Esophagus squamous epithelium (tissue), 5 donors: ENCODE data around the gene ISG20. TPM values are rescaled to one million over a fixed set of nuclear protein-coding genes. Genes with fewer than 3 reads are reported as not detected.
"Not testable (repeated sequence)": the region's sequence is repeated elsewhere in the genome, so short reads cannot be mapped to it uniquely, and the experiment has no call there.

Experiments used
- DNase-seq: peaks from one replicate; lab custom pipeline; 2025; lab: John Stamatoyannopoulos, UW
- H3K27ac ChIP-seq, 4 donors: fragments of 200-600 bp; sonication (generic); one replicate each; pipeline ENCODE4 v1.5.1; 2016 to 2019; ENCODE audit warnings: mild to moderate bottlenecking in 1 of 4
- H3K27me3 ChIP-seq, 4 donors: fragments of 200-600 bp; sonication (generic); 1 replicate in 3 of 4; 2 replicates in 1 of 4; pipeline versions ENCODE4 v1.5.1 to v1.6.0; 2017 to 2021; ENCODE audit warnings: antibody characterized with exemption in 1 of 4
- H3K36me3 ChIP-seq, 3 donors: fragments of 200-600 bp; sonication (generic); one replicate each; pipeline ENCODE4 v1.5.1; 2016 to 2019
- H3K4me1 ChIP-seq, 3 donors: fragments of 200-600 bp; sonication (generic); one replicate each; pipeline ENCODE4 v1.5.1; 2017 to 2019
- H3K4me3 ChIP-seq, 4 donors: fragments of 200-600 bp; sonication (generic); 1 replicate in 3 of 4; 2 replicates in 1 of 4; pipeline ENCODE4 v1.5.1; 2016 to 2019; ENCODE audit warnings: mild to moderate bottlenecking in 2 of 4, moderate library complexity in 1 of 4
- H3K9me3 ChIP-seq, 3 donors: fragments of 200-600 bp; sonication (generic); one replicate each; pipeline ENCODE4 v1.5.1; 2016 to 2019
- POLR2A ChIP-seq, 4 donors: fragments of 450-650 bp; IDR thresholded peaks; one replicate each; pipeline ENCODE4 v1.6.1; 2017; ENCODE audit warnings: antibody characterized with exemption in 4 of 4, mild to moderate bottlenecking in 4 of 4, moderate library complexity in 3 of 4
- WGBS, 2 donors: methylation state at CpG; one replicate each; pipeline ENCODE4 v1.1.5; 2018; 5-methylcytosine and 5-hydroxymethylcytosine counted together
- intact Hi-C: fragments of 100-400 bp; cut with DNase I; formaldehyde crosslinking; loops from one replicate; pipeline ENCODE4 v1.15.0; 2022
- total RNA-seq, 4 donors: library from RNA; depleted of rRNA; stranded (reverse); fragments of >200 nt; gene quantifications; one replicate each; pipeline ENCODE4 v1.1.0, GENCODE V29; 2016
- TF ChIP-seq, protein P1 (sequence below), 6 experiments: fragments of 450-650 bp in 4 of 6; fragments of 200-600 bp in 2 of 6; sonication (generic) in 2 of 6; IDR thresholded peaks; one replicate each; pipeline ENCODE4 v1.5.1; 2016 to 2019; ENCODE audit warnings: antibody characterized with exemption in 6 of 6, mild to moderate bottlenecking in 4 of 6, moderate library complexity in 4 of 6
- donor health status: DM: yes; HTN: yes; CAD: no.

Gene ISG20
- total RNA-seq, 4 donors from 2014 or later, result 14.0 to 24.1 (median 19.7) TPM

DNA sequence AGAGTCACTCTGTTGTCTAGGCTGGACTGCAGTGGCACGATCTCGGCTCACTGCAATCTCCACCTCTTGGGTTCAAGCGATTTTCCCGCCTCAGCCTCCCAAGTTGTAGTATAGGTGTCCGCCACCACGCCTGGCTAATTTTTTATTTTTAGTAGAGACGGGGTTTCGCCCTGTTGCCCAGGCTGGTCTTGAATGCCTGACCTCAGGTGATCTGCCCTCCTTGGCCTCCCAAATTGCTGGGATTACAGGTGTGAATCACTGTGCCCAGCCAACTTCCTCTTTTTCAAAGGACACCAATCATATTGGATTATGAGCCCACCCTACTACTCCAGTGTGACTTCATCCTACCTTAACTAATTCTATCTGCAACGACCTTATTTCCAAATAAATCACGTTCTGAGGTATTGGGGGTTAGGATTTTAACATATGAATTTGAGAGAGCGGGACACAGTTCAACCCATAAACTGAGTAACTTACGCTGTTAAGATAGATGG, 3.2 kb downstream of the ISG20 start:
- DNase-seq, result no peak
- peaks cover 0 to 8% (median 0%) of the 10 kb centered on the region in 3 donors for H3K36me3 ChIP-seq
- peaks cover 22 to 38% (median 28%) of the 10 kb centered on the region in 3 donors for H3K4me1 ChIP-seq
- TF ChIP-seq, protein P1, sequence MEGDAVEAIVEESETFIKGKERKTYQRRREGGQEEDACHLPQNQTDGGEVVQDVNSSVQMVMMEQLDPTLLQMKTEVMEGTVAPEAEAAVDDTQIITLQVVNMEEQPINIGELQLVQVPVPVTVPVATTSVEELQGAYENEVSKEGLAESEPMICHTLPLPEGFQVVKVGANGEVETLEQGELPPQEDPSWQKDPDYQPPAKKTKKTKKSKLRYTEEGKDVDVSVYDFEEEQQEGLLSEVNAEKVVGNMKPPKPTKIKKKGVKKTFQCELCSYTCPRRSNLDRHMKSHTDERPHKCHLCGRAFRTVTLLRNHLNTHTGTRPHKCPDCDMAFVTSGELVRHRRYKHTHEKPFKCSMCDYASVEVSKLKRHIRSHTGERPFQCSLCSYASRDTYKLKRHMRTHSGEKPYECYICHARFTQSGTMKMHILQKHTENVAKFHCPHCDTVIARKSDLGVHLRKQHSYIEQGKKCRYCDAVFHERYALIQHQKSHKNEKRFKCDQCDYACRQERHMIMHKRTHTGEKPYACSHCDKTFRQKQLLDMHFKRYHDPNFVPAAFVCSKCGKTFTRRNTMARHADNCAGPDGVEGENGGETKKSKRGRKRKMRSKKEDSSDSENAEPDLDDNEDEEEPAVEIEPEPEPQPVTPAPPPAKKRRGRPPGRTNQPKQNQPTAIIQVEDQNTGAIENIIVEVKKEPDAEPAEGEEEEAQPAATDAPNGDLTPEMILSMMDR (IDR thresholded peaks at IDR 0.05), result no peak
- TF ChIP-seq POLR2A (IDR thresholded peaks at IDR 0.05), result no peak
- H3K4me3 ChIP-seq, result no peak overlapping the region
- WGBS, 2 donors, result 89 to 90% methylated on average over 9 to 10 of the region's 12 CpGs
- H3K9me3 ChIP-seq, result no peaks in the 10 kb centered on the region
- H3K27ac ChIP-seq, result no peak overlapping the region
- intact Hi-C loops, result no loop called here
- H3K27me3 ChIP-seq, result no peaks in the 10 kb centered on the region

DNA sequence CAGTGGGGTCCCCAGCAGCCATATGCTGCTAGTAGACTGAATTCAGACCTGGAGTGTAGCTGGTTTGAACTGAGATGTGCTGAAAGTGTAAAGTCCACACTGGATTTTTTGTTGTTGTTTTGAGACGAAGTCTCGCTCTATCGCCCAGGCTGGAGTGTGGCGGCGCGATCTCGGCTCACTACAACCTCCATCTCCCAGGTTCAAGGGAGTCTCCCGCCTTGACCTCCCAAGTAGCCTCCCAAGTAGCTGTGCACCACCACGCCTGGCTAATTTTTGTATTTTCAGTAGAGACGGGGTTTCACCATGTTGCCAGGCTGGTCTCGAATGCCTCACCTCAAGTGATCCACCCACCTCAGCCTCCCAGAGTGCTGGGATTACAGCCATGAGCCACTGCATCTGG, 3.7 kb downstream of the ISG20 start:
- intact Hi-C loops, H3K4me3 ChIP-seq, DNase-seq, H3K9me3 ChIP-seq, H3K27me3 ChIP-seq, H3K27ac ChIP-seq, H3K36me3 ChIP-seq: not testable (repeated sequence)
- peaks cover 22 to 39% (median 26%) of the 10 kb centered on the region in 3 donors for H3K4me1 ChIP-seq
- 94 to 95% methylated on average over 11 of the region's 11 CpGs for WGBS, 2 donors

DNA sequence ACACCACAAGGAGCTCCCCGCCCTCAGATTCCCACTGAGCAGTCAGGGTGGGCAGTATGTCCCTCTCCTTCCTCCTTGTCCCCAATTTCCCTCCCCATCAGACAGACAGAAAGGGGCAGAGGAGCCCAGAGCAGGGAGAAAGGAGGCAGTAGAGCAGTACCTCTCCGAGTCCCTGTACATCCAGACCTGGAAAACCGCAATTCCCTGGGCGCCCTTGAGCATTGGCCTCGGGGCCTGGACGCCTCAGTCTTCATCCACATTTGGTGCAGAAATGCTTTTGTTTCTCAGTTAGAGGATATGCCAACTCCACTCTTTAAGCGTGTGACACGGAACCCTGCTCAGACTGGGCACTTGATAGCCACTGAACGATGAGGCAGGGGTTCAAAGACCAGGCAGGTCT, 5.9 kb downstream of the ISG20 start:
- DNase-seq, result no peak
- Histone ChIP-seq H3K9me3 (no peaks in the 10 kb centered on the region), H3K4me1 (peaks cover 11 to 39% (median 29%) of the 10 kb centered on the region in 3 donors), H3K4me3 (no peak overlapping the region), H3K36me3 (peaks cover 0 to 8% (median 0%) of the 10 kb centered on the region in 3 donors), H3K27ac (no peak overlapping the region), H3K27me3 (no peaks in the 10 kb centered on the region)
- no peak for TF ChIP-seq POLR2A (IDR thresholded peaks at IDR 0.05)
- TF ChIP-seq, protein P1 (IDR thresholded peaks at IDR 0.05), result no peak
- 91 to 94% methylated on average over 5 to 9 of the region's 9 CpGs for WGBS, 2 donors
- intact Hi-C loops, result no loop called here

DNA sequence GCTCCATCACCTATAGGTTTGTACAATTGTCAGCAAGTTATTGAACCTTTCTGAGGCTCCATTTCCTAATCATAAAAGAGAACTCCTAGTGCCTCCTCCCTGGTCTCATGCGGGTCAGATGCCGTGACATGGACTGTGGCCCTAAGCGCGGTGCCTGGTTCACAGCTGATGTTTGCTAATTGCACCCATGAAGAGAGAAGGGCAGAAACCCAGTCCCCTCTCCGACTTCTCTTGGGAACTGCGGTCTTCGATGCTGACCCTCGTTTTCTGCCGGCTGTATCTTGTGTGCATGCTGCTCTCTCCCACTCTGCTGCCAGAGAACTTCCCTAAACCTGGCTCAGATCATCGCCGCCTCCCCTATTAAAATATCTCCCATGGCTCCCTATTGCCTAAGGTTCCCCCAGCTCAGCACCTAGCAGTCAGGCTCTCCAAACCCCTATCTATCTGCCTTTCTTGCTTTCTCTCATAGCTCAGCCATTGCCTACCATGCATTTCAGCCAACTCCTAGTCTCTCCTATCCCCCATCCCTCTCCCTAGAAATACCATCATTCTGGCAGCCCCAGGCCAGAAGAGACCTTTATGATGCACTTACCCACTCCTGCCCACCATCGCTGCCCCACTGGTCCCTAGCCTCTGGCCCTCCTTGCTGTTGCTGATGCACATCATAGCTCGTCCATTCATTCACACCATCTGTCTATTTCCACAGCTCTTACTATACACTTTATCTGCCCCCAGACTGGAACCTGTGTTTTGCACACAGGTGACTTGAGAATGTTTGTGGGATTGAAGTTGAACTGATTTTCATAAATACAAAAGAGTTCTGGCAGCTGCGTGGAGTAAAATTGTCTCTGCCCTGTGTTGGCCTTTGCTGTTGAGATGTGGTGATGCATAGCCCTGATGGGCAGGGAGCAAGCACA, 6.6 kb downstream of the ISG20 start:
- Histone ChIP-seq H3K9me3 (no peaks in the 10 kb centered on the region), H3K4me3 (no peak overlapping the region), H3K36me3 (peaks cover 0 to 8% (median 0%) of the 10 kb centered on the region in 3 donors), H3K27ac (no peak overlapping the region), H3K27me3 (no peaks in the 10 kb centered on the region), H3K4me1 (peaks cover 9 to 38% (median 28%) of the 10 kb centered on the region in 3 donors)
- WGBS, 2 donors, result 90% methylated on average over 14 of the region's 14 CpGs
- intact Hi-C loops, result no loop called here
- TF ChIP-seq, protein P1 (IDR thresholded peaks at IDR 0.05), result no peak
- TF ChIP-seq POLR2A (IDR thresholded peaks at IDR 0.05), result no peak
- DNase-seq, result no peak

DNA sequence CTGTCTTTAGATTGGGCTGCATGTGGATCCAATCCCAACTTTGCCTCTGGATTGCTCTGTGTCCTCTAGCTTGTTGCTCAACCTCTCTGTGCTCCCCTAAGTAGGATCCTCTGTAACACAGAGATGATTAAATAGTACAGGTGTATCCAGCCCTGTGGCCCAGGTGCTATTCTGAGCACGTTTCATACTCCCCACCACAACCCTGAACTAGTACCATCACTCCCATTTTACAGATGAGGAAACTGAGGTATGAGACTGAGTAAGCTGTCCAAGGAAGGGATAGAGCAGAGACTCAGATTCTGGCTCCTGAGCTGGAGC, 7.2 kb downstream of the ISG20 start:
- Histone ChIP-seq H3K27ac (no peak overlapping the region), H3K36me3 (peaks cover 0 to 8% (median 0%) of the 10 kb centered on the region in 3 donors), H3K4me1 (peaks cover 9 to 35% (median 27%) of the 10 kb centered on the region in 3 donors), H3K4me3 (no peak overlapping the region), H3K9me3 (no peaks in the 10 kb centered on the region), H3K27me3 (no peaks in the 10 kb centered on the region)
- TF ChIP-seq, protein P1 (IDR thresholded peaks at IDR 0.05), result no peak
- no peak for TF ChIP-seq POLR2A (IDR thresholded peaks at IDR 0.05)
- WGBS, 2 donors, result 80% methylated on average over 1 of the region's 1 CpG; no CpG with 5 or more reads in 1 of the 2 donors
- DNase-seq, result no peak
- intact Hi-C loops, result no loop called here
